Thyroid gland (tissue), 4 donors: ENCODE results near the gene SMAP2.

Experiments
- POLR2A ChIP-seq, 2 donors: fragments of 450-650 bp; IDR thresholded peaks; one replicate each; pipeline ENCODE4 v1.6.1; 2017; ENCODE audit warnings: antibody characterized with exemption in 2 of 2, mild to moderate bottlenecking in 2 of 2, moderate library complexity in 1 of 2
- TF ChIP-seq, protein P1 (sequence below), 6 experiments: fragments of 200-600 bp in 3 of 6; fragments of 450-650 bp in 3 of 6; sonication (generic) in 3 of 6; IDR thresholded peaks; one replicate each; pipeline ENCODE4 v1.5.1; 2016 to 2019; ENCODE audit warnings: antibody characterized with exemption in 6 of 6, mild to moderate bottlenecking in 2 of 6, inconsistent platforms in 1 of 6, moderate library complexity in 1 of 6

DNA sequence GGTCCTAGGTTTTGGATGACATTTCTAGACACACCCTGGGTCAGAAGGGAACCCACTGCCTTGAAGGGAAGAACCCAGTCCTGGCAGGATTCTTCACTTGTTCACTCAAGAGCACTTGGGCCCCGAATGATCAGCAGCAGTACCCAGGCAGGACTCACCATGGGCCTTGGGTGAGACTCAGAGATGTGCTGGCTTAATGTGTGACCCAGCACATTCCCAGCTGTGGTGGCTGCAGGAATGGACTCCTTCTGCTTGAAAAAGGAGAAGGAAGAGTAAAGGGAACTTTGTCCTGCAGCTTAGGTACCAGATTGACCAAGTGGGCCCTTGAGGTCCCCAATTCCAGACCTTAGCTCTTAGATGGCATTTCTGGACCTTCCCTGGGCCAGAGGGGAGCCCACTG lies 12.3 kb upstream of the SMAP2 start:
- TF ChIP-seq POLR2A (IDR thresholded peaks at IDR 0.05) = no peak
- TF ChIP-seq, protein P1, sequence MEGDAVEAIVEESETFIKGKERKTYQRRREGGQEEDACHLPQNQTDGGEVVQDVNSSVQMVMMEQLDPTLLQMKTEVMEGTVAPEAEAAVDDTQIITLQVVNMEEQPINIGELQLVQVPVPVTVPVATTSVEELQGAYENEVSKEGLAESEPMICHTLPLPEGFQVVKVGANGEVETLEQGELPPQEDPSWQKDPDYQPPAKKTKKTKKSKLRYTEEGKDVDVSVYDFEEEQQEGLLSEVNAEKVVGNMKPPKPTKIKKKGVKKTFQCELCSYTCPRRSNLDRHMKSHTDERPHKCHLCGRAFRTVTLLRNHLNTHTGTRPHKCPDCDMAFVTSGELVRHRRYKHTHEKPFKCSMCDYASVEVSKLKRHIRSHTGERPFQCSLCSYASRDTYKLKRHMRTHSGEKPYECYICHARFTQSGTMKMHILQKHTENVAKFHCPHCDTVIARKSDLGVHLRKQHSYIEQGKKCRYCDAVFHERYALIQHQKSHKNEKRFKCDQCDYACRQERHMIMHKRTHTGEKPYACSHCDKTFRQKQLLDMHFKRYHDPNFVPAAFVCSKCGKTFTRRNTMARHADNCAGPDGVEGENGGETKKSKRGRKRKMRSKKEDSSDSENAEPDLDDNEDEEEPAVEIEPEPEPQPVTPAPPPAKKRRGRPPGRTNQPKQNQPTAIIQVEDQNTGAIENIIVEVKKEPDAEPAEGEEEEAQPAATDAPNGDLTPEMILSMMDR (IDR thresholded peaks at IDR 0.05) = no peak
